Testis (tissue), 2 donors: ENCODE measurements around the gene PPP1R13B.

ENCODE experiments used
- POLR2A ChIP-seq: fragments of 450-650 bp; IDR thresholded peaks from one replicate; pipeline ENCODE4 v1.6.1; 2017; ENCODE audit warnings: antibody characterized with exemption, mild to moderate bottlenecking, moderate library complexity
- TF ChIP-seq, protein P1 (sequence below), 3 experiments: fragments of 450-650 bp in 2 of 3; fragments of 200-600 bp in 1 of 3; sonication (generic) in 1 of 3; IDR thresholded peaks; one replicate each; pipeline ENCODE4 v1.5.1; 2016 to 2019; ENCODE audit warnings: antibody characterized with exemption in 3 of 3, mild to moderate bottlenecking in 2 of 3, moderate library complexity in 1 of 3

DNA sequence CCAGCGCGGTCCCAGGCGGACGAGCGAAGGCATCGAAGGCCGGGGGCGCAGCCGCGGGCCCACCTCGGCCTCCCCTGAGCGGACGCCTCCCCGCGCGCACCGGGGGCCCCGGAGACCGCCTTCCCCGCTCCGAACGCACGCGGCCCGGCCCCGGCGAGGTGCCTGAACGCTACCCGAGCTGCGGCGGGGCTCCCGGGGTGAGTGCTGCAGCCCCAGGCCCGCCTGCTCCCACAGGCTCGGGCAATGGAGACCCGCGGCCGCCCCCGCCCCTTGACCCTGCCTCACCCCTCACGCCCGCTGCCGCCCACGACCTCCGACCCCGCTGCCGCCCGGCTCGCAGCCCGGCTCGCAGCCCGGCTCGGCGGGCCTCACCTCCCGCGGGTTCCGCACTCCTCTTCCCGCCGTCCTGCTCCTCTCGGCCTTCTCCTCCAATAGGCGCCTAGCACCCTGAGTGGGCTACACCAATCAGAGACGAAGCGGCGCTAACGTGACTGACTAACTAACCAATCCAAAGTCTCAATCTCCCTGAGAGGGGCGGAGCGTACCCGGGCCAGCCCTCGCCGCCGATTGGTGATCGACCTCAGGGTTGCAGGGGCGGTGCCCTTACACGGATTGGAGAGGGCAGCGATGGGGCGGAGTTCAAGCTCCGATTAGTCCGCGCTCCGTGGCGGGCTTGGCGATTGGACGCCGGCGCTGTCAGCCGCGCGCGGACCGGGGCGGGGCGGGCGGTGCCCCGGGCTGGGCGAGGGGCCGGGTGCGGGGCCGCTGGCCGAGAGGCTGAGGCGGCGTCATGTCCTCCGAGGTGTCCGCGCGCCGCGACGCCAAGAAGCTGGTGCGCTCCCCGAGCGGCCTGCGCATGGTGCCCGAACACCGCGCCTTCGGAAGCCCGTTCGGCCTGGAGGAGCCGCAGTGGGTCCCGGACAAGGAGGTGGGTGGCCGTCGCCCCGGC is 132.0 kb downstream of the PPP1R13B start, which contains the start of the genes XRCC3 and ZFYVE21:
- TF ChIP-seq, protein P1, sequence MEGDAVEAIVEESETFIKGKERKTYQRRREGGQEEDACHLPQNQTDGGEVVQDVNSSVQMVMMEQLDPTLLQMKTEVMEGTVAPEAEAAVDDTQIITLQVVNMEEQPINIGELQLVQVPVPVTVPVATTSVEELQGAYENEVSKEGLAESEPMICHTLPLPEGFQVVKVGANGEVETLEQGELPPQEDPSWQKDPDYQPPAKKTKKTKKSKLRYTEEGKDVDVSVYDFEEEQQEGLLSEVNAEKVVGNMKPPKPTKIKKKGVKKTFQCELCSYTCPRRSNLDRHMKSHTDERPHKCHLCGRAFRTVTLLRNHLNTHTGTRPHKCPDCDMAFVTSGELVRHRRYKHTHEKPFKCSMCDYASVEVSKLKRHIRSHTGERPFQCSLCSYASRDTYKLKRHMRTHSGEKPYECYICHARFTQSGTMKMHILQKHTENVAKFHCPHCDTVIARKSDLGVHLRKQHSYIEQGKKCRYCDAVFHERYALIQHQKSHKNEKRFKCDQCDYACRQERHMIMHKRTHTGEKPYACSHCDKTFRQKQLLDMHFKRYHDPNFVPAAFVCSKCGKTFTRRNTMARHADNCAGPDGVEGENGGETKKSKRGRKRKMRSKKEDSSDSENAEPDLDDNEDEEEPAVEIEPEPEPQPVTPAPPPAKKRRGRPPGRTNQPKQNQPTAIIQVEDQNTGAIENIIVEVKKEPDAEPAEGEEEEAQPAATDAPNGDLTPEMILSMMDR (IDR thresholded peaks at IDR 0.05), result peak in 1 of 3 experiments; percentile 22
- TF ChIP-seq POLR2A, result no peak
